ENCODE measurements around the gene EDA2R.

The EDA2R gene

DNA sequence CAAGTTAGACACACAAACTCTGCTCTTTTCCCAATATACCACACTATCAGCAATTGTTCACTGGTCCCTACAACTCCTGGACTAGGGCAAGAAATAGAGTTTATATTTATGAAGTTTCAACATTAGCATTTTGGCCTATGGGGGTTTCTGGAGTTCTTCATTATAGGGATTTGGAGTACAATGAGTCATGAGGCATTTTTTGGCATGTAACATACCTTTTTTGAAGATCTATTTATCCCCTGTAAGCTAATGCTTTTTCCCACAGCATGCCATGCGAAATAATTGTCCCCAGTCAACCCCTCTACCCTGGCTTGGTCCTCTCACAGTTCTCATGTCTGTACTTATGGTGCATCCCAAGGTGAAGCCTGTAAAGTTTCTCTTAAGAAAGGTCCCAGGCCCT is 36.7 kb upstream of the EDA2R start:
- in situ Hi-C loops (cut with MboI; ENCODE audit: low pct_unique_long_range_greater_than_20kb, low sequenced_read_pairs, unreplicated experiment), result no loop called here
- DNase-seq (ENCODE audit: low spot score), result no peak
- TF ChIP-seq, protein P1, sequence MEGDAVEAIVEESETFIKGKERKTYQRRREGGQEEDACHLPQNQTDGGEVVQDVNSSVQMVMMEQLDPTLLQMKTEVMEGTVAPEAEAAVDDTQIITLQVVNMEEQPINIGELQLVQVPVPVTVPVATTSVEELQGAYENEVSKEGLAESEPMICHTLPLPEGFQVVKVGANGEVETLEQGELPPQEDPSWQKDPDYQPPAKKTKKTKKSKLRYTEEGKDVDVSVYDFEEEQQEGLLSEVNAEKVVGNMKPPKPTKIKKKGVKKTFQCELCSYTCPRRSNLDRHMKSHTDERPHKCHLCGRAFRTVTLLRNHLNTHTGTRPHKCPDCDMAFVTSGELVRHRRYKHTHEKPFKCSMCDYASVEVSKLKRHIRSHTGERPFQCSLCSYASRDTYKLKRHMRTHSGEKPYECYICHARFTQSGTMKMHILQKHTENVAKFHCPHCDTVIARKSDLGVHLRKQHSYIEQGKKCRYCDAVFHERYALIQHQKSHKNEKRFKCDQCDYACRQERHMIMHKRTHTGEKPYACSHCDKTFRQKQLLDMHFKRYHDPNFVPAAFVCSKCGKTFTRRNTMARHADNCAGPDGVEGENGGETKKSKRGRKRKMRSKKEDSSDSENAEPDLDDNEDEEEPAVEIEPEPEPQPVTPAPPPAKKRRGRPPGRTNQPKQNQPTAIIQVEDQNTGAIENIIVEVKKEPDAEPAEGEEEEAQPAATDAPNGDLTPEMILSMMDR (IDR thresholded peaks at IDR 0.05; ENCODE audit: extremely low read depth, insufficient read depth, missing control alignments), result no peak

DNA sequence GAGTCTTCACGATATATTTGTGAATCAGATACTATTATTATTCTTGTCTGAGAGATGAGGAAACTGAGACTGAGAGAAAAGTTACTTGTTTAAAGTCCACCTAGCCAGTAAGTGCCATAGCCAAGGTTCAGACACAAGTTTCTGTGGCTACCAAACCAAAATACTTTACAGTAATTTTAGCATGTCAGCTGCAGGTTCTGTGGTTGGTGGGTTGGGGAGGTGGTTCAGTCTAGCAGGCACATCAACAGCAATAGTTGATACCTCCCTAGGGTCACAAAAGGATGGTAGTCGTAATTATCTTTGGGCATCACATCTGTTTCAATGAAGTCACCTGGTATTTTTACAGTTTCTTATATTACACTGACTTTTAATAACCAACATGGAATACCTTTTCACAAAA is 35.6 kb upstream of the EDA2R start:
- TF ChIP-seq, protein P1 (IDR thresholded peaks at IDR 0.05; ENCODE audit: extremely low read depth, insufficient read depth, missing control alignments), result no peak
- no peak for DNase-seq (ENCODE audit: low spot score)
- in situ Hi-C loops (cut with MboI; ENCODE audit: low pct_unique_long_range_greater_than_20kb, low sequenced_read_pairs, unreplicated experiment), result no loop called here

DNA sequence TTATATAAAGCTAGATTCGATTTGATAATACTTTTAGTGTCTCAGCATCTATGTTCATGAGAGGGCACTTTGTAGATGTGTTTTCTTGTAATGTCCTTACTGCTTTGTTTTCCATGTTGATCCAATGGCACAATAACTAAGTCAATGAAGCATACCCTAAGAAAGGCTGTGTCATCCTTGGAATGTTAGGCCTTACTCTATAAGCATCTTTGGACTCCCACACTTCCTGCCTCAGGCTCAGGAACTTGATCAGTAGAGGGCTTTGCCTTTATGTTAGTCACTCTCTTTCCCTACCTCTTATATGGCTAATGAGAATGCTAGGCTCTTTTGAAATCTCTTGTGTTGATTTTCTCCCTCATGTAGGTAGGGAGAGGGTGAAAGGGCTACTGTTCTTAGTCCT is 33.2 kb upstream of the EDA2R start:
- TF ChIP-seq, protein P1 (IDR thresholded peaks at IDR 0.05; ENCODE audit: extremely low read depth, insufficient read depth, missing control alignments), result no peak
- no peak for DNase-seq (ENCODE audit: low spot score)
- in situ Hi-C loops (cut with MboI; ENCODE audit: low pct_unique_long_range_greater_than_20kb, low sequenced_read_pairs, unreplicated experiment), result no loop called here

DNA sequence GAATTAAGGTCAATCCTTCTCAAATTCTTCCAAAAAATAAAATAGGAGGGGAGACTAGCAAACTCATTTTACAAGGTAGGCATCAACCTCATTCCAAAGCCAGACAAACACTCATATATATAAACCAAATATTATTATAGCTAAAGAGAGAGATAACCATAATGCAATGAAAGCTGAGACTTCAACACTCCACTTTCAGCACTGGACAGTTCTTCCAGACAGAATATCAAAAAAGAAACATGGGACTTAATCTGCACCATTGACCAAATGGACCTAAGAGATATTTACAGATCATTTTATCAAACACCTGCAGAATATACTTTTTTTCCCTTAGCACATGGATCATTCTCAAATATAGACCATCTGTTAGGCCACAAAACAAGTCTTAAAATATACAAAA is 15.5 kb upstream of the EDA2R start:
- TF ChIP-seq, protein P1 (IDR thresholded peaks at IDR 0.05; ENCODE audit: extremely low read depth, insufficient read depth, missing control alignments), result no peak
- DNase-seq (ENCODE audit: low spot score), result no peak
- in situ Hi-C loops (cut with MboI; ENCODE audit: low pct_unique_long_range_greater_than_20kb, low sequenced_read_pairs, unreplicated experiment), result no loop called here

DNA sequence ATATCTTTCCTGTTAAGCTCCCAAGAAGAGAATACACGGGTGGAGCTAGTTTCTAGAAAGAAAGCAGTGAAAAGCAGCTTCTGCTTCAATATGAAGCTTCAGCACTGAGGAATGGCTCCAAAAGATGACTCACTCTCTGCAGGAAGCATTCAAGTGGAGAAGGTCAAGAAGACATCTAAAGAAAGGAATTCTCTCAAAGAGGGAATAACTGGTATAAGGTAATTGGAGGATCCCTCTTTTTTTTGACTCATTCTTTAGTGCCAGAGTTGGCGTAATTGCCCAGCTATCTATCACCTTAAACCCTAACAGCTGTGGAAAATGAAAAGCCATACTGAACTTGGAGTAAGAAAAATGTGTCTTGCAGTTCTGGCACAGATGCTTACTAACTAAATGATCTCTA is 3.5 kb downstream of the EDA2R start:
- TF ChIP-seq, protein P1 (IDR thresholded peaks at IDR 0.05; ENCODE audit: extremely low read depth, insufficient read depth, missing control alignments), result no peak
- in situ Hi-C loops (cut with MboI; ENCODE audit: low pct_unique_long_range_greater_than_20kb, low sequenced_read_pairs, unreplicated experiment), result no loop called here
- DNase-seq (ENCODE audit: low spot score), result no peak

DNA sequence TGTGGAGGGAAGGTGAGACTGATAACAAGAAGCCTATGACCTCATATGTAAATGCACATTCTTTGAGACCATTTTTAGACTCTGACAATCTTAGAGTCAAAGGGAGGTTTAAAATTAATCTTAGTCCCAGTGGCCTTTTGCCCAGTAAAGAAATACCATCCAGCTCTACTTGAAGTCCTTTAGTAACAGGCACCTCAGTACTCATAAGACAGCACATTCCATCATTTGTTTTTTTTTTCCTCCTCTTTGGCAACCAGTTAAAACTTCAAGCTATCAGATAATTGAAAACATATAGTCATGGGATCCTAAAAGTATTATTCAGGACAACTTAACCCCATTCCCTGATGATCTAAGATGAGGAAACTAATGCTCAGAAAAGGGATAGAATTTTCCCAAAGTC is 4.6 kb downstream of the EDA2R start:
- no peak for DNase-seq (ENCODE audit: low spot score)
- in situ Hi-C loops (cut with MboI; ENCODE audit: low pct_unique_long_range_greater_than_20kb, low sequenced_read_pairs, unreplicated experiment), result no loop called here
- TF ChIP-seq, protein P1 (IDR thresholded peaks at IDR 0.05; ENCODE audit: extremely low read depth, insufficient read depth, missing control alignments), result no peak

DNA sequence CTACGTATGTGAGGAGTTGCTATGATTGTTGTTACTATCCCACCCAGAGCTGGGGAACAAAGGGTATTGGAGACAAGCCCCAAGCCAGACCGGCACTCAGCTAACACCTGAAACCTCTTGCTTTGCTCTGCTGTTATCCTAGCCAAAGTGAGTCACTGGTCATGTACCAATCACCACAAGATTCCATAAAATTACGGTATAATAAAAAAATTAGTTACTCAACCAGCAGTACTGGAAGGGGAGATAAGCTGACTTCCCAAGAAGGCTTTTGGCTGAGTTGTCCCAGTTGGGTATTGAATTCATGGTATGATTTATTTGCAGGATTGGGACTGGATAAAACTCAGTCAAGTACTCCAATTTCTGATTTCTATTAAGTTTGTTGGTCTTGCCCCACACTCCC is 5.3 kb downstream of the EDA2R start:
- TF ChIP-seq, protein P1 (IDR thresholded peaks at IDR 0.05; ENCODE audit: extremely low read depth, insufficient read depth, missing control alignments), result no peak
- DNase-seq (ENCODE audit: low spot score), result no peak
- in situ Hi-C loops (cut with MboI; ENCODE audit: low pct_unique_long_range_greater_than_20kb, low sequenced_read_pairs, unreplicated experiment), result no loop called here

Data from GM13977 (cell line).